H1 (cell line): Measurements from ENCODE around the gene RHBDL2. TPM values are rescaled to one million over a fixed set of nuclear protein-coding genes. Genes with fewer than 3 reads are reported as not detected.

Experiments used
- ATF2 ChIP-seq: IDR thresholded peaks from 2 replicates; pipeline ENCODE4 v1.6.1; 2012; ENCODE audit warnings: low read length, inconsistent platforms
- BRCA1 ChIP-seq: IDR thresholded peaks from 2 replicates; pipeline ENCODE4 v1.6.1; 2012; ENCODE audit warnings: low read depth, low read length, improper control_type of control experiment
- EP300 ChIP-seq, 2 experiments: IDR thresholded peaks; 1 replicate in 1 of 2; 2 replicates in 1 of 2; pipeline ENCODE4 v1.6.1; 2011 to 2012; ENCODE audit warnings: low read depth in 2 of 2, low read length in 2 of 2, mild to moderate bottlenecking in 2 of 2, borderline replicate concordance in 1 of 2, inconsistent platforms in 1 of 2, moderate library complexity in 1 of 2
- EZH2 ChIP-seq: fragments of 200-600 bp; sonication (generic); IDR thresholded peaks from 2 replicates; pipeline ENCODE4 v1.7.1; 2012; ENCODE audit warnings: low read depth, mild to moderate bottlenecking, moderate library complexity, low read length, inconsistent platforms; ENCODE audit not compliant: severe bottlenecking
- PHF8 ChIP-seq: fragments of 200-600 bp; sonication (generic); conservative IDR thresholded peaks from 2 replicates; pipeline ENCODE4 v1.7.1; 2012; ENCODE audit warnings: low read depth, mild to moderate bottlenecking, inconsistent platforms, low read length, moderate library complexity
- POLR2AphosphoS5 ChIP-seq: IDR thresholded peaks from 2 replicates; pipeline ENCODE4 v1.6.1; 2011; ENCODE audit warnings: low read depth, low read length
- SUZ12 ChIP-seq: fragments of 200-600 bp; sonication (generic); IDR thresholded peaks from 2 replicates; pipeline ENCODE4 v1.6.1; 2012; ENCODE audit warnings: mild to moderate bottlenecking, inconsistent platforms, low read length, moderate library complexity, mixed read lengths
- TAF7 ChIP-seq: optimal IDR thresholded peaks from 2 replicates; pipeline ENCODE3; 2011; ENCODE audit warnings: low read depth, mild to moderate bottlenecking, inconsistent platforms, low read length, moderate library complexity, borderline replicate concordance
- polyA plus RNA-seq, 7 experiments: library from polyadenylated mRNA; depleted of rRNA in 3 of 7; stranded (reverse) in 5 of 7; unstranded in 2 of 7; fragments of >200 nt in 5 of 7; fragments of 200-250 nt in 2 of 7; gene quantifications; 1 replicate in 5 of 7; 2 replicates in 1 of 7; 4 replicates in 1 of 7; pipeline versions ENCODE4 v1.2.1 to v1.2.3, GENCODE V29; 2011 to 2013; ENCODE audit warnings: missing spikeins in 2 of 7, mixed read lengths in 2 of 7
- total RNA-seq: library from RNA; stranded (reverse); fragmentation: NEBNext Ultra II Directional; extraction: Animal tissue kit (Norgen Biotek cat#: 25700); gene quantifications from 2 replicates; pipeline ENCODE4 v1.2.1, GENCODE V29; 2021

The RHBDL2 gene
- total and polyA plus RNA-seq, 2 of the 8 experiments (the other 6 are each of a cell fraction or from before 2014, with no cell fraction given): 0.42 to 0.84 TPM

GRCh38 chr1:38990738-38991637, 49.4 kb upstream of the RHBDL2 start, which contains the start of gene AKIRIN1 (continued):
- TF ChIP-seq BRCA1: peak; percentile 52; the same call in 1 of the 2 replicates
- TF ChIP-seq EP300 (IDR thresholded peaks at IDR 0.05; ENCODE audit: borderline replicate concordance in 1 of 2, low read depth in 2 of 2, low read length in 2 of 2): peak in 1 of 2 experiments; percentile 100; a peak in 2 of 3 replicates
- no peak for TF ChIP-seq ATF2
- peak; percentile 97 for TF ChIP-seq PHF8
- peak; percentile 91 for TF ChIP-seq POLR2AphosphoS5
- TF ChIP-seq TAF7: peak; percentile 92
- no peak for TF ChIP-seq SUZ12
- no peak for TF ChIP-seq EZH2
